ENCODE measurements around the gene RPL41.
"Not testable (repeated sequence)": the region's sequence is repeated elsewhere in the genome, so short reads cannot be mapped to it uniquely, and the experiment has no call there.

The RPL41 gene

GRCh38 chr12:56116267-56117081 is at the start of gene RPL41:
TSS of gene RPL41 (plus strand) at chr12:56116633.
- DNase-seq (ENCODE audit: low read depth): peak; percentile 92
- peak within 1 kb of the TSS; percentile 69 for H3K4me3 ChIP-seq (ENCODE audit: control insufficient read depth, low read depth, low read length)
- no peak for TF ChIP-seq CTCF (conservative IDR thresholded peaks at IDR 0.05; ENCODE audit: control insufficient read depth, insufficient read depth, low read depth, low read length)

- DNase-seq (ENCODE audit: low read depth): peak; percentile 28
- no peak for TF ChIP-seq CTCF (conservative IDR thresholded peaks at IDR 0.05; ENCODE audit: control insufficient read depth, insufficient read depth, low read depth, low read length)
- no peak overlapping the region for H3K4me3 ChIP-seq (ENCODE audit: control insufficient read depth, low read depth, low read length)
These were observed 44.8 kb upstream of the RPL41 start for GRCh38 chr12:56071648-56072047.

GRCh38 chr12:56074396-56074795 is 42.0 kb upstream of the RPL41 start:
- TF ChIP-seq CTCF (conservative IDR thresholded peaks at IDR 0.05; ENCODE audit: control insufficient read depth, insufficient read depth, low read depth, low read length): no peak
- no peak for DNase-seq (ENCODE audit: low read depth)

GRCh38 chr12:56077966-56078365 is 38.5 kb upstream of the RPL41 start:
- not testable (repeated sequence) for DNase-seq (ENCODE audit: low read depth); H3K4me3 ChIP-seq (ENCODE audit: control insufficient read depth, low read depth, low read length)

More at GRCh38 chr12:56074396-56074795, 42.0 kb upstream of the RPL41 start:
- H3K4me3 ChIP-seq (ENCODE audit: control insufficient read depth, low read depth, low read length): no peak overlapping the region

GRCh38 chr12:56078427-56078826 is 38.0 kb upstream of the RPL41 start:
- DNase-seq (ENCODE audit: low read depth): no peak
- TF ChIP-seq CTCF (conservative IDR thresholded peaks at IDR 0.05; ENCODE audit: control insufficient read depth, insufficient read depth, low read depth, low read length): no peak
- H3K4me3 ChIP-seq (ENCODE audit: control insufficient read depth, low read depth, low read length): no peak overlapping the region

GRCh38 chr12:56078931-56079722 is 37.3 kb upstream of the RPL41 start:
- TF ChIP-seq CTCF (conservative IDR thresholded peaks at IDR 0.05; ENCODE audit: control insufficient read depth, insufficient read depth, low read depth, low read length): peak; percentile 74
- DNase-seq (ENCODE audit: low read depth): peak; percentile 79
- peak overlapping the region; percentile 67 for H3K4me3 ChIP-seq (ENCODE audit: control insufficient read depth, low read depth, low read length)
